HL-60 (cell line): ENCODE results near the gene DDX56.

Experiments used
- GABPA ChIP-seq: IDR thresholded peaks from 2 replicates; pipeline ENCODE4 v1.6.1; 2012; ENCODE audit warnings: low read depth
- POLR2AphosphoS5 ChIP-seq: IDR thresholded peaks from 2 replicates; pipeline ENCODE4 v1.6.1; 2012; ENCODE audit warnings: low read depth
- SPI1 ChIP-seq: IDR thresholded peaks from 2 replicates; pipeline ENCODE4 v1.6.1; 2012; ENCODE audit warnings: low read depth, mild to moderate bottlenecking, borderline replicate concordance
- TF ChIP-seq, protein P1 (sequence below): IDR thresholded peaks from one replicate; pipeline ENCODE4 v1.5.1; 2011; ENCODE audit warnings: low read length, control low read depth, inconsistent platforms; ENCODE audit not compliant: insufficient read depth
- TF ChIP-seq, protein P2 (sequence below): IDR thresholded peaks from 2 replicates; pipeline ENCODE4 v1.6.1; 2012; ENCODE audit warnings: low read depth; ENCODE audit not compliant: insufficient replicate concordance

DNA sequence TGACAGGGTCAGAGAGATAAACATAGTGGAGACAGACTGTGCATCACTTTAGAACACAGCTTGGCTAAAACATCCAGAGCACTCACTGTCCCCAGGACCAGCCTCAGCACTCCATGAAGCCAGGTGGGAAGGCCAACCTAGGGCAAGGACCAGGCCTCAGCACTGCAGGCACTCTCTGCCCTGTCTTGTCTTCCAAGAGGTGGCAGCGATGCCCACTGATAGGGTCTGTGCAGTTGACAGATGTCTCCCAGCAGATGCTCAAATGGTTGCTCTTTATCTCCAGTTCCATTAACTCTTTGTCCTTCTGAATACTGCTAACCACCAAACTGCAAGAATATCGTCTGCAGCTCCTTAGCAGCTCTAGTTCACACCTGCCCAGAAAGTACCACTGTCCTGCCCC, 9.1 kb downstream of the DDX56 start:
- TF ChIP-seq, protein P1, sequence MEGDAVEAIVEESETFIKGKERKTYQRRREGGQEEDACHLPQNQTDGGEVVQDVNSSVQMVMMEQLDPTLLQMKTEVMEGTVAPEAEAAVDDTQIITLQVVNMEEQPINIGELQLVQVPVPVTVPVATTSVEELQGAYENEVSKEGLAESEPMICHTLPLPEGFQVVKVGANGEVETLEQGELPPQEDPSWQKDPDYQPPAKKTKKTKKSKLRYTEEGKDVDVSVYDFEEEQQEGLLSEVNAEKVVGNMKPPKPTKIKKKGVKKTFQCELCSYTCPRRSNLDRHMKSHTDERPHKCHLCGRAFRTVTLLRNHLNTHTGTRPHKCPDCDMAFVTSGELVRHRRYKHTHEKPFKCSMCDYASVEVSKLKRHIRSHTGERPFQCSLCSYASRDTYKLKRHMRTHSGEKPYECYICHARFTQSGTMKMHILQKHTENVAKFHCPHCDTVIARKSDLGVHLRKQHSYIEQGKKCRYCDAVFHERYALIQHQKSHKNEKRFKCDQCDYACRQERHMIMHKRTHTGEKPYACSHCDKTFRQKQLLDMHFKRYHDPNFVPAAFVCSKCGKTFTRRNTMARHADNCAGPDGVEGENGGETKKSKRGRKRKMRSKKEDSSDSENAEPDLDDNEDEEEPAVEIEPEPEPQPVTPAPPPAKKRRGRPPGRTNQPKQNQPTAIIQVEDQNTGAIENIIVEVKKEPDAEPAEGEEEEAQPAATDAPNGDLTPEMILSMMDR = no peak
- TF ChIP-seq POLR2AphosphoS5 = no peak
- TF ChIP-seq, protein P2, sequence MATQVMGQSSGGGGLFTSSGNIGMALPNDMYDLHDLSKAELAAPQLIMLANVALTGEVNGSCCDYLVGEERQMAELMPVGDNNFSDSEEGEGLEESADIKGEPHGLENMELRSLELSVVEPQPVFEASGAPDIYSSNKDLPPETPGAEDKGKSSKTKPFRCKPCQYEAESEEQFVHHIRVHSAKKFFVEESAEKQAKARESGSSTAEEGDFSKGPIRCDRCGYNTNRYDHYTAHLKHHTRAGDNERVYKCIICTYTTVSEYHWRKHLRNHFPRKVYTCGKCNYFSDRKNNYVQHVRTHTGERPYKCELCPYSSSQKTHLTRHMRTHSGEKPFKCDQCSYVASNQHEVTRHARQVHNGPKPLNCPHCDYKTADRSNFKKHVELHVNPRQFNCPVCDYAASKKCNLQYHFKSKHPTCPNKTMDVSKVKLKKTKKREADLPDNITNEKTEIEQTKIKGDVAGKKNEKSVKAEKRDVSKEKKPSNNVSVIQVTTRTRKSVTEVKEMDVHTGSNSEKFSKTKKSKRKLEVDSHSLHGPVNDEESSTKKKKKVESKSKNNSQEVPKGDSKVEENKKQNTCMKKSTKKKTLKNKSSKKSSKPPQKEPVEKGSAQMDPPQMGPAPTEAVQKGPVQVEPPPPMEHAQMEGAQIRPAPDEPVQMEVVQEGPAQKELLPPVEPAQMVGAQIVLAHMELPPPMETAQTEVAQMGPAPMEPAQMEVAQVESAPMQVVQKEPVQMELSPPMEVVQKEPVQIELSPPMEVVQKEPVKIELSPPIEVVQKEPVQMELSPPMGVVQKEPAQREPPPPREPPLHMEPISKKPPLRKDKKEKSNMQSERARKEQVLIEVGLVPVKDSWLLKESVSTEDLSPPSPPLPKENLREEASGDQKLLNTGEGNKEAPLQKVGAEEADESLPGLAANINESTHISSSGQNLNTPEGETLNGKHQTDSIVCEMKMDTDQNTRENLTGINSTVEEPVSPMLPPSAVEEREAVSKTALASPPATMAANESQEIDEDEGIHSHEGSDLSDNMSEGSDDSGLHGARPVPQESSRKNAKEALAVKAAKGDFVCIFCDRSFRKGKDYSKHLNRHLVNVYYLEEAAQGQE = no peak
- no peak for TF ChIP-seq GABPA
- TF ChIP-seq SPI1 = no peak
